Stimulated activated CD4-positive, alpha-beta T cell treated with anti-CD3 and anti-CD28 coated beads, Interleukin-4, amount 100 ng/mL, for 48 hours (primary cell): Measurements from ENCODE around the gene RGS6.

Experiments used
- DNase-seq, 2 donors: peaks; one replicate each; pipeline ENCODE4 v3.0.0-alpha.2; 2020; ENCODE audit warnings: low read depth in 2 of 2

Gene RGS6

DNA sequence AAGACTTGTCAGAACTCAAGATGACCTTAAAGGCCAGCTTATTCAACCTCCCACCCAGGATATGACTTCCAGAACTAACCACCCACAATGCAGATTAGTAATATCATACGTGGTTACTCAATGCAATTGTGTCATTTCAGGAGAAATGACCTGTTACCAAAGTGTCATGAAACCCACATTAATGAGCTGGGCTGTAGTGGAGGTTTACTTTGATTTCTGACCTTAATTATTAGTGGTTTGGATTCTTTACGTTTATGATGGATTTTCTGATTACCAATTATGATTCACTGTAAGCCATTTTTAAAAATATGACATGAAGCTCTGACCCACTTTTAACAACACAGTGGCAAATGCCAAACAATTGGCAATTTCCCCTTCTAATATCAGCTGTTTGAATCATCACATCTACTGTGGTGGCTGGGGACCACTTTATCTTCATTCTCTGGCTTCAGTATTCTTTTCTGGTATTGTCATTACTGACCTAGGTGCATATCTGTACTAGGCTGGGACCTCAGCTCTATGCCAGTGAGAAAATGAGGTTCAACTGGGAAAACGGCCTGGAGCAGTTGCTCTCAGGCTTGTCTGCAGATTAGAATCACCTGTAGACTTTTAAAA lies 223.3 kb downstream of the RGS6 start:
- no peak for DNase-seq

- no peak for DNase-seq
Measured at GRCh38 chr14:72164420-72165228, 232.4 kb downstream of the RGS6 start.

GRCh38 chr14:72165229-72165698 lies 233.0 kb downstream of the RGS6 start:
- no peak for DNase-seq

DNA sequence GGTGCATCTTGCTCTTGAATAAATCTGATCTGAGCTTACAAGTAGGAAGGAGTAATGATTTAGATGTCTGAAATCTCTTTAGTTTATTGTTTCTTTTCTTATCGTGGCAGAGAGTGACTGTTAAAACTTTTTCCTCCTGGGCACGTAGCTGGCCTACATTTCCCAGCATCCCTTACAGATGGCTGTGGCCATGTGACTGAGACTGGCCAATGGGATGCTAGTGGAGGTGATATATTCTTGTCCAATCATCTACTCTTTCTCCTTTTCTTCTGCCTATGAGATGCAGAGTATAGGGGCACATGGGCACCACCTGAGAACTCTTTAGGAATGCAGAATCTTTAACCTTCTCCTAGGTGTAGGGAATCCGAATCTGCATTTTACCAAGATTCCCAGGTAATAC lies 237.3 kb downstream of the RGS6 start:
- no peak for DNase-seq

DNA sequence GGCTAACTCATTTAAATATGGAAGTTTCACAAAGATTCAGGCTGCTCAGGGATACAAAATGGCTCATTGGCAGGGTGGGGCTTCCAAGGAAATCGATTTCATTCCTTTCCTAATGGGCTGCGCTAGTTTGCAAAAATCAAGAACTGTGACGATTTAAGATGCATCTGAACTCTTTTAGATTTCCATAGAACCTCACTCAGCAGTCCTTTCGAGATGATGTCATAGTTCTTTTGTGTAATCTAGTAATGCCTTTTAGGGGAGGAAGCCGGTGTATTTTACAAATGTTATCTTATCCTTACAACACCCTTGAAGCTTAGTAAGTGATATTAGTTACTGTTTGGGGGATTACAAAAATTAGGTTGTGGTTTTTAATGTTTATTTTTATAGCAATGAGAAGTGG lies 239.8 kb downstream of the RGS6 start:
- no peak for DNase-seq

GRCh38 chr14:72172597-72172996 lies 240.4 kb downstream of the RGS6 start:
- DNase-seq = no peak

DNA sequence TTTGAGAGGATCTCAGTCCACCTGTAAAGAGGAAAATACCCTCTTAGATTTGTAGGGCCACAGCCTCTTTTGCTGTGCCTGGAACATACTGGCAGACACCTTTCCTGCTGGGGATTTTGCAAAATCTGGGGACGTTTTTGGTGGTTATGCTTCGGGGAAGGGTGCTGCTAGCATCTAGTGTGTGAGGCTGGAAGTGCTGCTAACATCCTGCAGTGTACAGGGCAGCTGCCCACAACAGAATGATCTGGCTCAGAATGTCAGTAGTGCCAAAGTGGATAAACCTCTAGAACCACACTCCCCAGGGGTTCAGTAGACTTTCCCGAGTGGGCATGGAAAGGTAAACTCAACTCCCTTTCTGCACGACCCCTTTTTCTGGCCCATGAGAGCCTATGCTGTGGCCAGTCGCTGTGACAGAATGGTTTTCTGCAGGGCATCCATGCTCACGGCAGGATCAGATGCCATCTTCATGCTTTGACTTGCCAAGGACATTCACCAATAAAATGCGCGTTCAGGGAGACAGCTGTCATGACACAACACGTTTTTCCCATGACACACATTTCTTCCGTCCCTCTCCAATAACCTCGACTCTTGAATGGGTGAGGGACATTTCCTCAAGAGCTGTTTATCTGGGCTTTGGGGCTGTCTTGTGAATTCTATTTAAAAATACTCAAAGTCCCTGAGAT lies 240.9 kb downstream of the RGS6 start:
- DNase-seq = no peak

- DNase-seq = no peak
Measured at GRCh38 chr14:72177251-72177650, 245.0 kb downstream of the RGS6 start.

GRCh38 chr14:72178517-72178916 lies 246.3 kb downstream of the RGS6 start:
- DNase-seq = no peak

DNA sequence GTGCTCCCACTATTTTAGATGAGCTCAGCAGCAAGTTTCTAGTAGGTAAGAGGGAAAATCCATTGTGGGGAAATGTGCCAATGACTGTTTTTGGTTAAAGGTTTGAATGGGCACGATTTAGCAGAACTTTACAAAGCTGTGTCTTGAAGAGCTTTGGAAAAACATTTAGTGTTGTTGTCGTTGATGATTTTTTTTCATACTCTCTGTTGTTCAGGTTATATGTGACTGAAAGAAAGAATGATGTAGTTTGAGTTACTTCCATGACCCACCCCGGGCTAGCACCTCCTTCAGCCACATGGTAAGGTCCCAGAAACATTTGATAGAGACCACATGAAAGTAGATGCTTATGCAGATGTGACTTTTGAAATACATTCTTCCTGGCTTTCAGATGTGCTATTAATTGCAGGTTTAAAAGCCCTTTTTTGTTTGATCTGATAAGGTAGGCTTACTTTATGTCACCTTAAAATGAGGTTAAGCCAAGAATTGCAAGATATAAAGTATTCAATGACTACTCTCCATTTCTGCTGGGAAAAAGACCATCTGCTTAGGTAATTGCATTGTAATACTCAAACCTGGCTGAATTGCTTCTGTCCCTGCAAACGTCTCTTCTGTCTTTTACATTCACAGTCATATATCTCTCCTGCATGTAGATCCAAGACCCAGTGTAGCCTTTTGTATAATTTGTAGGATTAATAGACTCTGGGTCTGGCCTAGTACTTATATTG lies 250.6 kb downstream of the RGS6 start:
- DNase-seq = no peak

- DNase-seq = no peak
Measured at GRCh38 chr14:72183631-72184030, 251.4 kb downstream of the RGS6 start.

- no peak for DNase-seq
Measured at GRCh38 chr14:72186523-72186922, 254.3 kb downstream of the RGS6 start.

- no peak for DNase-seq
Measured at GRCh38 chr14:72196237-72197015, 264.2 kb downstream of the RGS6 start.

GRCh38 chr14:72201645-72202044 lies 269.4 kb downstream of the RGS6 start:
- no peak for DNase-seq

DNA sequence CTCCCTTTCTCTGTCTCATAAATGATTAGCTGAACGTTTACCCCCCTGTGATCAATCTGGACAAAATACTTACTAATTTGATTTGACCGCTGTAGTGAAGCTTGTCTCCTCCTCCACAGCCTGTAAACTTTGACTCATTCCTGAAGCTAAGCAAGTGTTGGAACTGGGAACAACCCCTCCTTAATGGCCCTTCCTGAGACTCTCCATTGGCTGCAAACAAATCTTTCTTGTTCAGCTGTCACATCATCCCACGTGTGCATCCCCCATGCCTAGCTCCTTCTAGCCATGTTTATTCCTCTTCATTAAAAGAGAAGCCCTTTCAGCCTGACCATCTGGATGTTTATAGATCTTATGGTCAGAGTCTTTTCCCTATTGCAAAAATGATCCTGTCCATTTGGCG lies 281.2 kb downstream of the RGS6 start:
- no peak for DNase-seq

- no peak for DNase-seq
Measured at GRCh38 chr14:72215080-72215479, 282.9 kb downstream of the RGS6 start.

- no peak for DNase-seq
Measured at GRCh38 chr14:72217135-72217534, 284.9 kb downstream of the RGS6 start.

GRCh38 chr14:72222046-72222445 lies 289.8 kb downstream of the RGS6 start:
- no peak for DNase-seq

- no peak for DNase-seq
Measured at GRCh38 chr14:72236629-72237028, 304.4 kb downstream of the RGS6 start.

GRCh38 chr14:72237722-72238666 lies 305.8 kb downstream of the RGS6 start:
- DNase-seq = no peak
